K562 (cell line): ENCODE data around the gene ABCA1. TPM values are rescaled to one million over a fixed set of nuclear protein-coding genes. Genes with fewer than 3 reads are reported as not detected.

Experiments used
- ATAC-seq: fragments of 200-7000 bp; cut with Tn5 transposase; 3 replicates; pipeline ENCODE4 v1.9.1; 2020; ENCODE audit warnings: moderate library complexity
- BruUV-seq: library from RNA; stranded (reverse); fragments of 400-500 nt; replicated peaks from 2 replicates; lab custom pipeline; 2021; lab: Mats Ljungman, UMichigan
- CTCF ChIA-PET: fragments of 300-600 bp; formaldehyde crosslinking; extraction: SDS; loops from one replicate; lab custom pipeline; 2021; ENCODE audit warnings: low intra/inter-chr PET ratio; lab: Yijun Ruan, JAX
- POLR2A ChIA-PET: fragments of 300-600, 350-650 bp; sonication (Branson Sonifier 250); formaldehyde crosslinking; extraction: SDS; loops from one replicate; lab custom pipeline; 2021; ENCODE audit warnings: antibody characterized with exemption, inconsistent platforms; lab: Yijun Ruan, JAX
- DNase-seq, 4 experiments: peaks; one replicate each; pipeline versions ENCODE4 v3.0.0 to v3.0.0-alpha.2; 2011 to 2018; ENCODE audit warnings: low spot score in 3 of 4, mixed read lengths in 3 of 4; ENCODE audit errors: extremely low read depth in 1 of 4
- FAIRE-seq: peaks from 2 replicates; lab custom pipeline; 2011; peaks lifted over from hg19 to GRCh38; lab: Jason Lieb, UNC
- H2AFZ ChIP-seq: 2 replicates; pipeline ENCODE4 v1.6.0; 2011; ENCODE audit warnings: low read depth, low read length, control low read depth, inconsistent platforms
- H3K27ac ChIP-seq: fragments of 200-600 bp; 3 replicates; pipeline ENCODE4 v1.8.0; 2011; ENCODE audit warnings: low read depth, mild to moderate bottlenecking, control low read depth, inconsistent platforms, low read length, moderate library complexity, mixed read lengths; ENCODE audit errors: extremely low read depth
- H3K27me3 ChIP-seq, 2 experiments: fragments of 300-600 bp in 1 of 2; 2 replicates in 1 of 2; 3 replicates in 1 of 2; pipeline versions ENCODE4 v1.6.0 to v1.8.0; 2011; ENCODE audit warnings: inconsistent platforms in 2 of 2, low read length in 2 of 2, mild to moderate bottlenecking in 1 of 2, mixed read lengths in 1 of 2, moderate library complexity in 1 of 2; ENCODE audit not compliant: control insufficient read depth in 2 of 2, insufficient read depth in 2 of 2
- H3K36me3 ChIP-seq: fragments of 300-600 bp; 3 replicates; pipeline ENCODE4 v1.8.0; 2011; ENCODE audit warnings: mild to moderate bottlenecking, low read length, inconsistent platforms; ENCODE audit not compliant: control insufficient read depth, insufficient read depth
- H3K4me1 ChIP-seq, 2 experiments: fragments of 200-600 bp in 1 of 2; replicated peaks in 1 of 2; 2 replicates in 1 of 2; 3 replicates in 1 of 2; pipeline versions ENCODE4 v1.5.1 to v1.8.0; 2011; ENCODE audit warnings: inconsistent platforms in 2 of 2, low read length in 2 of 2, mild to moderate bottlenecking in 1 of 2, mixed read lengths in 1 of 2, moderate library complexity in 1 of 2; ENCODE audit not compliant: control insufficient read depth in 2 of 2, insufficient read depth in 2 of 2
- H3K4me2 ChIP-seq: 2 replicates; pipeline ENCODE4 v1.6.1; 2011; ENCODE audit warnings: low read length, control low read depth, inconsistent platforms, mixed read lengths; ENCODE audit not compliant: insufficient read depth
- H3K4me3 ChIP-seq: fragments of 200-600 bp; sonication (generic), shearing (Covaris generic); 2 replicates; pipeline ENCODE4 v1.5.1; 2016; ENCODE audit warnings: control low read depth, inconsistent platforms
- H3K79me2 ChIP-seq: fragments of 200-600 bp; 3 replicates; pipeline ENCODE4 v1.8.0; 2011; ENCODE audit warnings: low read length, inconsistent platforms; ENCODE audit not compliant: control insufficient read depth, insufficient read depth
- H3K9ac ChIP-seq, 2 experiments: 2 replicates each; pipeline versions ENCODE4 v1.6.0 to v1.6.1; 2011; ENCODE audit warnings: low read depth in 2 of 2, low read length in 2 of 2, control low read depth in 1 of 2, inconsistent platforms in 1 of 2, mild to moderate bottlenecking in 1 of 2, mixed read lengths in 1 of 2; ENCODE audit not compliant: insufficient read depth in 1 of 2
- H3K9me1 ChIP-seq: one replicate; pipeline ENCODE4 v1.6.0; 2011; ENCODE audit warnings: inconsistent platforms, mild to moderate bottlenecking, low read length, moderate library complexity; ENCODE audit not compliant: control insufficient read depth, insufficient read depth
- H3K9me3 ChIP-seq: replicated peaks from 2 replicates; pipeline ENCODE4 v1.5.1; 2011; ENCODE audit warnings: low read depth, low read length, inconsistent platforms; ENCODE audit not compliant: control insufficient read depth, insufficient read depth
- H4K20me1 ChIP-seq: replicated peaks from 2 replicates; pipeline ENCODE4 v1.6.1; 2011; ENCODE audit warnings: low read length, inconsistent platforms, mixed read lengths; ENCODE audit not compliant: control insufficient read depth, insufficient read depth
- ASH1L ChIP-seq: fragments of 450-650 bp; IDR thresholded peaks from 2 replicates; pipeline ENCODE4 v1.6.1; 2018; ENCODE audit warnings: borderline replicate concordance, mild to moderate bottlenecking, low read depth; ENCODE audit not compliant: partially characterized antibody
- BRD4 ChIP-seq: fragments of 200-600 bp; sonication (generic); IDR thresholded peaks from 2 replicates; pipeline ENCODE4 v1.6.1; 2017; ENCODE audit warnings: inconsistent platforms
- NR2F6 ChIP-seq: fragments of 450-650 bp; formaldehyde crosslinking; IDR thresholded peaks from 2 replicates; pipeline ENCODE4 v1.4.0; 2020; ENCODE audit warnings: mild to moderate bottlenecking
- PTTG1 ChIP-seq: fragments of 450-650 bp; IDR thresholded peaks from 2 replicates; pipeline ENCODE4 v1.6.1; 2016; ENCODE audit warnings: low read depth, mild to moderate bottlenecking, missing genetic modification characterization, missing compliant biosample characterization
- TARDBP ChIP-seq: fragments of 450-650 bp; IDR thresholded peaks from 2 replicates; pipeline ENCODE4 v1.6.1; 2016
- TCF3 ChIP-seq: sonication (generic); formaldehyde crosslinking; IDR thresholded peaks from 2 replicates; pipeline ENCODE4 v1.4.0; 2020; ENCODE audit warnings: mild to moderate bottlenecking, missing genetic modification reagents
- ZFX ChIP-seq: sonication (generic); formaldehyde crosslinking; IDR thresholded peaks from 2 replicates; pipeline ENCODE4 v1.8.0; 2022; ENCODE audit warnings: mild to moderate bottlenecking, missing genetic modification reagents, moderate library complexity
- ZNF431 ChIP-seq: sonication (generic); formaldehyde crosslinking; IDR thresholded peaks from 2 replicates; pipeline ENCODE4 v1.8.0; 2022; ENCODE audit warnings: mild to moderate bottlenecking, missing genetic modification reagents
- ZNF717 ChIP-seq: fragments of 250-450 bp; sonication (Bioruptor Pico); IDR thresholded peaks from 2 replicates; pipeline ENCODE4 v1.5.0; 2021
- ZNF79 ChIP-seq: fragments of 250-450 bp; sonication (Bioruptor Pico); IDR thresholded peaks from 2 replicates; pipeline ENCODE4 v1.4.0; 2020; ENCODE audit warnings: low read depth, mild to moderate bottlenecking, moderate library complexity
- WGBS: fragments of 100-300 bp; shearing (Covaris generic); methylation state at CpG from one replicate; pipeline ENCODE4 v1.1.6; 2016; ENCODE audit warnings: low coverage, mixed read lengths; ENCODE audit not compliant: insufficient coverage; ENCODE audit errors: missing lambda C conversion rate; 5-methylcytosine and 5-hydroxymethylcytosine counted together
- in situ Hi-C: fragments of 300-500 bp; cut with MboI; formaldehyde crosslinking; loops from 4 replicates; pipeline ENCODE4 v1.15.0; 2018; ENCODE audit warnings: inconsistent platforms, mixed read lengths
- intact Hi-C: fragments of 100-400 bp; cut with micrococcal nuclease; formaldehyde crosslinking; loops from 2 replicates; pipeline ENCODE4 v1.14.2; 2022
- polyA plus RNA-seq, 8 experiments: library from polyadenylated mRNA; depleted of rRNA in 4 of 8; stranded (reverse) in 5 of 8; unstranded in 3 of 8; fragments of >200 nt; fragmentation: Nextera tagmentation in 2 of 8; fragmentation: Illumina TruSeq in 1 of 8; extraction: Ambion mirVana in 2 of 8; extraction: Trizol in 1 of 8; gene quantifications; 2 replicates each; pipeline versions ENCODE4 v1.2.1 to v1.2.3, GENCODE V29; 2011 to 2014; ENCODE audit warnings: inconsistent platforms in 1 of 8, missing spikeins in 1 of 8
- total RNA-seq, 7 experiments: library from RNA; depleted of rRNA in 6 of 7; stranded (reverse); fragments of >200 nt in 6 of 7; fragmentation: Illumina TruSeq in 2 of 7; extraction: Trizol in 2 of 7; gene quantifications; 2 replicates each; pipeline versions ENCODE4 v1.2.1 to v1.2.3, GENCODE V29; 2011 to 2021; ENCODE audit warnings: low replicate concordance in 1 of 7
- TF ChIP-seq, protein P1 (sequence below): sonication (generic); formaldehyde crosslinking; IDR thresholded peaks from 2 replicates; pipeline ENCODE4 v1.8.0; 2022; ENCODE audit warnings: mild to moderate bottlenecking, missing genetic modification reagents
- TF ChIP-seq, protein P2 (sequence below), 3 experiments: fragments of 200-800 bp in 1 of 3; fragments of 250-450 bp in 1 of 3; fragments of 450-650 bp in 1 of 3; sonication (Bioruptor Pico) in 1 of 3; sonication (Bioruptor generic) in 1 of 3; formaldehyde crosslinking in 1 of 3; IDR thresholded peaks; 2 replicates each; pipeline versions ENCODE4 v1.6.1 to v1.8.0; 2016 to 2022; ENCODE audit warnings: mild to moderate bottlenecking in 2 of 3, missing genetic modification characterization in 2 of 3, missing compliant biosample characterization in 1 of 3, moderate library complexity in 1 of 3

The ABCA1 gene
- total and polyA plus RNA-seq, 9 of the 15 experiments (the other 6 are each of a cell fraction or from before 2014, with no cell fraction given): under 0.01 to 0.18 (median 0.02) TPM; not detected in 5

DNA sequence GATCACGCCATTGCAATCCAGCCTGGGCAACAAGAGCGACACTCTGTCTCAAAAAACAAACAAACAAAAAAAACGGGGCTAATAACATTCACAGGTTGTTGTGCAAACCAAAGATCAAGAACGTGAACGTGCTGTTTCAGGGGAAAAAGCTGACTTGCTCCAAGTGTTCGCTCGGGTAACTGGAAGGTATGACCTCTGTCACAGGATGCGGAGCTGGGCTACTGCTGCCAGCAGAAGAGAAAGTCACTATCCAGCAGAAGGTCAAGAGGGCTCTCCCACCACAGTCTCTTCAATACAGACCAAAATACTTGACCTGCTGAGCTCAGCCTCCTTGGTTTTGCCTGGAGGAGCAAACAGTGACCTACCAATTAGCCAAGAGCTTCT, 59.7 kb downstream of the ABCA1 start:
- no peaks in the 10 kb centered on the region for H3K79me2 ChIP-seq
- ChIA-PET CTCF (no interaction called here), POLR2A (no interaction called here)
- no TSS peak for BruUV-seq
- TF ChIP-seq, protein P1, sequence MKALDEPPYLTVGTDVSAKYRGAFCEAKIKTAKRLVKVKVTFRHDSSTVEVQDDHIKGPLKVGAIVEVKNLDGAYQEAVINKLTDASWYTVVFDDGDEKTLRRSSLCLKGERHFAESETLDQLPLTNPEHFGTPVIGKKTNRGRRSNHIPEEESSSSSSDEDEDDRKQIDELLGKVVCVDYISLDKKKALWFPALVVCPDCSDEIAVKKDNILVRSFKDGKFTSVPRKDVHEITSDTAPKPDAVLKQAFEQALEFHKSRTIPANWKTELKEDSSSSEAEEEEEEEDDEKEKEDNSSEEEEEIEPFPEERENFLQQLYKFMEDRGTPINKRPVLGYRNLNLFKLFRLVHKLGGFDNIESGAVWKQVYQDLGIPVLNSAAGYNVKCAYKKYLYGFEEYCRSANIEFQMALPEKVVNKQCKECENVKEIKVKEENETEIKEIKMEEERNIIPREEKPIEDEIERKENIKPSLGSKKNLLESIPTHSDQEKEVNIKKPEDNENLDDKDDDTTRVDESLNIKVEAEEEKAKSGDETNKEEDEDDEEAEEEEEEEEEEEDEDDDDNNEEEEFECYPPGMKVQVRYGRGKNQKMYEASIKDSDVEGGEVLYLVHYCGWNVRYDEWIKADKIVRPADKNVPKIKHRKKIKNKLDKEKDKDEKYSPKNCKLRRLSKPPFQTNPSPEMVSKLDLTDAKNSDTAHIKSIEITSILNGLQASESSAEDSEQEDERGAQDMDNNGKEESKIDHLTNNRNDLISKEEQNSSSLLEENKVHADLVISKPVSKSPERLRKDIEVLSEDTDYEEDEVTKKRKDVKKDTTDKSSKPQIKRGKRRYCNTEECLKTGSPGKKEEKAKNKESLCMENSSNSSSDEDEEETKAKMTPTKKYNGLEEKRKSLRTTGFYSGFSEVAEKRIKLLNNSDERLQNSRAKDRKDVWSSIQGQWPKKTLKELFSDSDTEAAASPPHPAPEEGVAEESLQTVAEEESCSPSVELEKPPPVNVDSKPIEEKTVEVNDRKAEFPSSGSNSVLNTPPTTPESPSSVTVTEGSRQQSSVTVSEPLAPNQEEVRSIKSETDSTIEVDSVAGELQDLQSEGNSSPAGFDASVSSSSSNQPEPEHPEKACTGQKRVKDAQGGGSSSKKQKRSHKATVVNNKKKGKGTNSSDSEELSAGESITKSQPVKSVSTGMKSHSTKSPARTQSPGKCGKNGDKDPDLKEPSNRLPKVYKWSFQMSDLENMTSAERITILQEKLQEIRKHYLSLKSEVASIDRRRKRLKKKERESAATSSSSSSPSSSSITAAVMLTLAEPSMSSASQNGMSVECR (CRISPR knock-in tag): no peak
- no peak for TF ChIP-seq ZNF431
- no peak for TF ChIP-seq ZNF717 (CRISPR knock-in tag)
- no peak for TF ChIP-seq TCF3 (CRISPR knock-in tag)
- no peak for TF ChIP-seq PTTG1 (tag)
- TF ChIP-seq BRD4: no peak
- TF ChIP-seq ZNF79 (CRISPR knock-in tag): no peak
- no peak for TF ChIP-seq TARDBP
- TF ChIP-seq ZFX (CRISPR knock-in tag): no peak
- TF ChIP-seq, protein P2, sequence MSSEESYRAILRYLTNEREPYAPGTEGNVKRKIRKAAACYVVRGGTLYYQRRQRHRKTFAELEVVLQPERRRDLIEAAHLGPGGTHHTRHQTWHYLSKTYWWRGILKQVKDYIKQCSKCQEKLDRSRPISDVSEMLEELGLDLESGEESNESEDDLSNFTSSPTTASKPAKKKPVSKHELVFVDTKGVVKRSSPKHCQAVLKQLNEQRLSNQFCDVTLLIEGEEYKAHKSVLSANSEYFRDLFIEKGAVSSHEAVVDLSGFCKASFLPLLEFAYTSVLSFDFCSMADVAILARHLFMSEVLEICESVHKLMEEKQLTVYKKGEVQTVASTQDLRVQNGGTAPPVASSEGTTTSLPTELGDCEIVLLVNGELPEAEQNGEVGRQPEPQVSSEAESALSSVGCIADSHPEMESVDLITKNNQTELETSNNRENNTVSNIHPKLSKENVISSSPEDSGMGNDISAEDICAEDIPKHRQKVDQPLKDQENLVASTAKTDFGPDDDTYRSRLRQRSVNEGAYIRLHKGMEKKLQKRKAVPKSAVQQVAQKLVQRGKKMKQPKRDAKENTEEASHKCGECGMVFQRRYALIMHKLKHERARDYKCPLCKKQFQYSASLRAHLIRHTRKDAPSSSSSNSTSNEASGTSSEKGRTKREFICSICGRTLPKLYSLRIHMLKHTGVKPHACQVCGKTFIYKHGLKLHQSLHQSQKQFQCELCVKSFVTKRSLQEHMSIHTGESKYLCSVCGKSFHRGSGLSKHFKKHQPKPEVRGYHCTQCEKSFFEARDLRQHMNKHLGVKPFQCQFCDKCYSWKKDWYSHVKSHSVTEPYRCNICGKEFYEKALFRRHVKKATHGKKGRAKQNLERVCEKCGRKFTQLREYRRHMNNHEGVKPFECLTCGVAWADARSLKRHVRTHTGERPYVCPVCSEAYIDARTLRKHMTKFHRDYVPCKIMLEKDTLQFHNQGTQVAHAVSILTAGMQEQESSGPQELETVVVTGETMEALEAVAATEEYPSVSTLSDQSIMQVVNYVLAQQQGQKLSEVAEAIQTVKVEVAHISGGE (CRISPR knock-in tag; IDR thresholded peaks at IDR 0.05): no peak
- no peak for TF ChIP-seq ASH1L
- TF ChIP-seq NR2F6 (CRISPR knock-in tag): no peak
- peaks cover 3 to 33% of the 10 kb centered on the region in 2 experiments; a peak in 3 of 5 replicates for H3K27me3 ChIP-seq
- no peak overlapping the region for H3K4me2 ChIP-seq
- in situ Hi-C loops: loop anchor here (10.0 kb wide), 1 partner anchor 547 kb away; no protein-coding TSS in a partner anchor
- H2AFZ ChIP-seq: no peak overlapping the region
- FAIRE-seq: no peak
- no peaks in the 10 kb centered on the region for H4K20me1 ChIP-seq
- 0 out of 3 replicates have a peak, but pooled peaks have one; percentile 22 for ATAC-seq
- no peak overlapping the region for H3K4me3 ChIP-seq
- 4% methylated on average over 8 of the region's 8 CpGs for WGBS
- no peak for DNase-seq
- peaks cover 0 to 6% of the 10 kb centered on the region in 2 experiments; a peak in 2 of 5 replicates for H3K4me1 ChIP-seq
- H3K9ac ChIP-seq: no peak overlapping the region
- H3K36me3 ChIP-seq: no peaks in the 10 kb centered on the region
- H3K9me3 ChIP-seq: no peaks in the 10 kb centered on the region
- intact Hi-C loops: no loop called here
- H3K27ac ChIP-seq: no peak overlapping the region
- H3K9me1 ChIP-seq: no peaks in the 10 kb centered on the region
